SH-SY5Y (cell line): ENCODE measurements around the gene SORD.

Experiments used
- GATA2 ChIP-seq: IDR thresholded peaks from 2 replicates; pipeline ENCODE4 v1.6.1; 2011; ENCODE audit warnings: mild to moderate bottlenecking, low read depth, low read length
- GATA3 ChIP-seq: IDR thresholded peaks from 2 replicates; pipeline ENCODE4 v1.6.1; 2011; ENCODE audit warnings: low read depth, mild to moderate bottlenecking, low read length, moderate library complexity

DNA sequence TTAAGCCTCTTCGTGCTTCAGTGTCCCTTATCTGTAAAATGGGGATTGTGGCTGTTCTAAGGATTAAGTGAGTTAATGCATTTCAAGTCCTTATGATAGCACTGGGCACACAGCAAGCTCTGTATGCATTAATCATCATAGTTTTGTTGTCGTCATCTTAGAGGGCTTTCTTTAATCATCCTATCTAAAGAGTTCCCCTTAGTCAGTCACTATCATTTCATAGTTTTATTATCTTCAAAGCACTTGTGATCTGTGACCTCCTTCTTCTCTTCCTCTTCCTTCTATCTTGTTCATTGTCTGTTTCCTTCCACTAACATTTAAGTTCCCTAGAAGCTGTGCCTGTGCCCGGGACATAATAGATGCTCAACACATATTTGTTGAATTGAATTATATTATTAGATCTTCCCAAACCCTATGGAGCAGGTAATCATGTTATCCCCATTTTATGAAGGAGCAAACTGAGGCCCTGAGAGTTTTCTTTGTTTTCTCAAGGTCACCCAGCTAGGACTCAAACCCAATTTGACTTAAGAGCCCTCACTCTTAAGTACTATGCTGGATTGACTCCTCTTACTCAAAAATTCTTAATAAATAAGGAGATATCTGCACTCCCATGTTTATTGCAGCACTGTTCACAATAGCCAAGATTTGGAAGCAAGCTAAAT, 66.8 kb downstream of the SORD start:
- no peak for TF ChIP-seq GATA3
- no peak for TF ChIP-seq GATA2
